Tibial artery (tissue), 4 donors: ENCODE data around the gene CD83.

ENCODE experiments used
- DNase-seq, 2 donors: peaks; one replicate each; pipeline ENCODE4 v3.0.0-alpha.2; 2019
- H3K27ac ChIP-seq, 2 donors: fragments of 200-600 bp; sonication (generic) in 1 of 2; 1 replicate in 1 of 2; 2 replicates in 1 of 2; pipeline ENCODE4 v1.5.1; 2018 to 2019; ENCODE audit warnings: mild to moderate bottlenecking in 1 of 2
- H3K27me3 ChIP-seq, 2 donors: fragments of 200-600 bp; sonication (generic) in 1 of 2; one replicate each; pipeline versions ENCODE4 v1.5.1 to v1.6.0; 2016 to 2019
- H3K36me3 ChIP-seq, 3 donors: fragments of 200-600 bp; sonication (generic) in 2 of 3; one replicate each; pipeline ENCODE4 v1.5.1; 2016 to 2019; ENCODE audit warnings: mild to moderate bottlenecking in 2 of 3
- H3K4me1 ChIP-seq, 4 donors: fragments of 200-600 bp; sonication (generic) in 2 of 4; 1 replicate in 3 of 4; 2 replicates in 1 of 4; pipeline ENCODE4 v1.5.1; 2016 to 2019
- H3K4me3 ChIP-seq, 2 donors: fragments of 200-600 bp; sonication (generic) in 1 of 2; 1 replicate in 1 of 2; 2 replicates in 1 of 2; pipeline ENCODE4 v1.5.1; 2018 to 2019; ENCODE audit warnings: mild to moderate bottlenecking in 2 of 2
- H3K9me3 ChIP-seq, 3 donors: fragments of 200-600 bp; sonication (generic) in 1 of 3; one replicate each; pipeline ENCODE4 v1.5.1; 2016 to 2019
- CTCF ChIP-seq, 2 experiments: fragments of 200-600 bp in 1 of 2; fragments of 450-650 bp in 1 of 2; IDR thresholded peaks; one replicate each; pipeline ENCODE4 v1.5.1; 2017 to 2019; ENCODE audit warnings: antibody characterized with exemption in 2 of 2, mild to moderate bottlenecking in 1 of 2, moderate library complexity in 1 of 2
- intact Hi-C: fragments of 100-400 bp; cut with DNase I; formaldehyde crosslinking; loops from one replicate; pipeline ENCODE4 v1.15.0; 2023; ENCODE audit warnings: low total_unique reads

CD83 gene

GRCh38 chr6:14086701-14087100 is 30.9 kb upstream of the CD83 start:
- Histone ChIP-seq H3K27me3 (peaks cover 0 to 11% of the 10 kb centered on the region in 2 donors), H3K27ac (no peak overlapping the region), H3K36me3 (no peaks in the 10 kb centered on the region), H3K4me3 (no peak overlapping the region), H3K9me3 (no peaks in the 10 kb centered on the region), H3K4me1 (no peaks in the 10 kb centered on the region)
- DNase-seq = no peak
- intact Hi-C loops = no loop called here
- no peak for TF ChIP-seq CTCF (IDR thresholded peaks at IDR 0.05)

DNA sequence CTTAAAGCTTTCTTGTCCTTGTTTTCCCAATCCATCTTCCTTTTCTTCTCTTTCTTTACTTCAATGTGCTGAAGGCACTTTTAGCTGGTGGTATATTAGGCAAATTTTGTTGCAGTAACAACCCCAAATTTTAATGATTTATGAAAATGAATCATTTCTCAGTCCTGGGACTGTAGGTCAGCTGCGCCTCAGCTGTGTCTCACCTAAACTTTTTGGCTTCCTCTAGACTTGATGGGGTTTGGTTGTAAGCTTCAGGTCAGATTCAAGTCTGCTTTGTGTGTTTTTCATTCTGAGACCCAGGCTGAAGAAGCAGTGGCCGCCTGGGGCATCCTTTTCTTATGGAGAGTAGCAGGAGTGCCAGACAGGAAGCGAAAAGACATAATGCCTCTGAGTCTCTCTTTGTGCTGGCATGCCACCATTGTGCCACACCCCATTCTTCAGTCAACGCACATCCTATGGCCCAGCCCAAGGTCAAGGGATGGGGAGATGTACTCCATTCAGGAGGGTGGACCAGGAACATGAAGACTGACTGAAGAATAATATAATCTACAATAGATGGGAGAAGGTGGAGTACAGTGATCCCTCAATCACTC is 28.9 kb upstream of the CD83 start:
- intact Hi-C loops = no loop called here
- Histone ChIP-seq H3K27ac (no peak overlapping the region), H3K36me3 (no peaks in the 10 kb centered on the region), H3K27me3 (peaks cover 0 to 10% of the 10 kb centered on the region in 2 donors), H3K4me3 (no peak overlapping the region), H3K9me3 (no peaks in the 10 kb centered on the region), H3K4me1 (no peaks in the 10 kb centered on the region)
- DNase-seq = no peak
- TF ChIP-seq CTCF (IDR thresholded peaks at IDR 0.05) = no peak

DNA sequence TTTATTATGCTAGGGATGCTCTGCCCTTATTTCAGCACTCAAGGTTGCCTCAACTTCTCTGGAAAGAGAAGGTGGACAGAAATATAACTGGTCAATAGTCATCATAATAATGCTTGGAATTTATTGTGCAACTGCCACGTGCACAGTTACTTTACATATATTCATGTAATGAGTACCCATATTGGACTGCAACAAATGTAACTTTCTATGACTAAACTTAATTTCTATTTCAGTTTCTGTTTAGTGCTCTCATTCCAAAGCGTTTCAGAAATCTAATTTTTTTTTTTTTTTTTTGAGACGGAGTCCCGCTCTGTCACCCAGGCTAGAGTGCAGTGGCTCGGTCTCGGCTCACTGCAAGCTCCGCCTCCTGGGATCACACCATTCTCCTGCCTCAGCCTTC is 28.3 kb upstream of the CD83 start:
- Histone ChIP-seq H3K27me3 (peaks cover 0 to 9% of the 10 kb centered on the region in 2 donors), H3K27ac (no peak overlapping the region), H3K36me3 (no peaks in the 10 kb centered on the region), H3K9me3 (no peaks in the 10 kb centered on the region), H3K4me3 (no peak overlapping the region), H3K4me1 (no peaks in the 10 kb centered on the region)
- DNase-seq = no peak
- intact Hi-C loops = no loop called here
- TF ChIP-seq CTCF (IDR thresholded peaks at IDR 0.05) = no peak

- intact Hi-C loops = no loop called here
- no peak for DNase-seq
- H3K4me3 ChIP-seq = no peak overlapping the region
- no peaks in the 10 kb centered on the region for H3K9me3 ChIP-seq
- no peak for TF ChIP-seq CTCF (IDR thresholded peaks at IDR 0.05)
- no peaks in the 10 kb centered on the region for H3K4me1 ChIP-seq
- H3K27me3 ChIP-seq = peaks cover 0 to 6% of the 10 kb centered on the region in 2 donors
- H3K36me3 ChIP-seq = no peaks in the 10 kb centered on the region
- H3K27ac ChIP-seq = no peak overlapping the region
These were observed 26.1 kb upstream of the CD83 start for GRCh38 chr6:14091339-14091978.

DNA sequence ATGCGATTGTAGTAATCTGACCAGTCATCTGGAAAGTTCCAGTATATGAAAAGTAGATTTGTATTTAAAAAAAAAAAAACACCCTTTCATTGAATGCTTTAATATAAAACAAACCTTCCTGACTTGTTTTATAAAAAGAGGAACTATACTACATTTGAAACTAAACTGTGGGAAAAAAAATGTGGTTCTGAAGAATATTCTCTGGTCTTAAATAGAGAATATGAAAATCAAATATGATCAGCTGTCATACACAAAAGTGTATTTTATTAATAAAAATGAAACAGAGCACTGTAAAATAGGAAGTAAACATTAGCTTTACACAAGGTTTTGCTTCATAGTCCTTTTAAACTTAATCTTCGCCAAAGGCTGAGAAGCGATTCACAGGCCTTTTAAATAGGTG is 25.3 kb upstream of the CD83 start:
- Histone ChIP-seq H3K9me3 (no peaks in the 10 kb centered on the region), H3K27me3 (peaks cover 0 to 6% of the 10 kb centered on the region in 2 donors), H3K4me1 (no peaks in the 10 kb centered on the region), H3K36me3 (no peaks in the 10 kb centered on the region), H3K4me3 (no peak overlapping the region), H3K27ac (no peak overlapping the region)
- intact Hi-C loops = no loop called here
- no peak for TF ChIP-seq CTCF (IDR thresholded peaks at IDR 0.05)
- DNase-seq = no peak
